GM19043 (cell line): ENCODE results near the gene RAB5B.
A peak's percentile ranks its signal among the peaks of the same experiment; 100 is the strongest.
"Not testable (repeated sequence)": the region's sequence is repeated elsewhere in the genome, so short reads cannot be mapped to it uniquely, and the experiment has no call there.

Source experiments
- ATAC-seq: cut with Tn5 transposase; IDR thresholded peaks from one replicate; pipeline ENCODE4 v1.9.1; 2021; ENCODE audit warnings: low read depth; ENCODE audit not compliant: unreplicated experiment

Gene RAB5B

DNA sequence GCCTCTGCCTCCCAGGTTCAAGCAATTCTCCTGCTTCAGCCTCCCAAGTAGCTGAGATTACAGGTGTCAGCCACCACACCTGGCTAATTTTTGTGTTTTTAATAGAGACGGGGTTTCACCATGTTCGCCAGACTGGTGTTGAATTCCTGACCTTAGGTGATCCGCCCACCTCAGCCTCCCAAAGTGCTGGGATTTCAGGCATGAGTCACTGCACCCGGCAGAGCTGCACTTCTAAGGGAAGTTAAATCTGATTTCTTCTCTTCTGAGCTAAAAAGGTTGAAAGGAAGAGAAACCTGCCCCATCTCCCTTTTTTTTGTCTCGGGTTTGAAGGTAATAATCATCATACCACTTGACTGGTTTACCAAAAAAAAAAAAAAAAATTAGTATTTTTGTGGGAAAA is 8.0 kb downstream of the RAB5B start:
- ATAC-seq = not testable (repeated sequence)

DNA sequence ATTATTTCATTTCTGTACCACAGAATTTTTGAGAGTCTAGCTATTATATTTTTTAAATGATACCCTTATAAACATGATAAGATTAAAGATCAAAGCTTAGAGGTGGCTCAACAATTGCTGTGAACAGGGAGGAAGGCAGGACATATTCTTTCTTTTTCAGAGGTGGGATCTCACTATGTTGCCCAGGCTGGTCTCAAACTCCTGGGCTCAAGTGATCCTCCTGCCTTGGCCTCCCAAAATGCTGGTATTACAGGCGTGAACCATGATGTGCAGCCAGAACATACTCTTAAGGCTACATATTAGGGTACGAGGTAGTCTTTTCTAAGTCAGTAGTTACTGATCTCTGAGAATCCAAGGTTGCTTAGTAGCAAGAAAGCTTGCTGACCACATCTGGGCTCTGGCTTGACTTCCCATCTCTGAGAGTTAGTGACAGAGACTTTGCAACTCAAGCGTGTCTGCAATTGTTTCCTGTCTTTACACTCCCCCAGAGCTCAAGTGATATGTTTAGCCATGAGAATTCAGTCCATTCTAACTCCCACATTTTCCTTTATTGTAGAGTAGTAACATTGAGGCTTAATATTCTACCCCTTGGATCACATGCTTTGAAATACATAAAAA is 8.6 kb downstream of the RAB5B start:
- ATAC-seq = peak; percentile 89

- ATAC-seq = no peak
Observed at GRCh38 chr12:55983232-55983842, 9.5 kb downstream of the RAB5B start.

DNA sequence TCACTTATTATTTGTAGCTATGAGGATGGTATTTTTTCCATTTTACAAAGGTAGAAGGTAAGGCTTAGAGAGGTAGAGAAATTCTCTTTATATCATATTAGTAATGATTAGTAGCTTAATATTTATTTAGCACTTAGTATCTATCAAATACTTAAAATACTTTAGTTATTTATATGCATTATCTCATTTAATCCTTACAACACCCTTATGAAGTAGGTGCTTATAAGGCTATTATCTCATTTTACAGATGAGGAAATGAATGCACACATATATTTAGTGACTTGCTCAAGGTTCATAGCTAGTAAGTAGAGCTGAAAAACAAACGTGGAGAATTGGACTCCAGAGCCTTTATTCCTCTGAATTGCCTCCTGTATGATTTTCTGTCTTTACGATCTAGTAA is 11.0 kb downstream of the RAB5B start:
- ATAC-seq = no peak

- no peak for ATAC-seq
Observed at GRCh38 chr12:55985341-55985740, 11.5 kb downstream of the RAB5B start.

- not testable (repeated sequence) for ATAC-seq
Observed at GRCh38 chr12:55985976-55986375, 12.1 kb downstream of the RAB5B start.

- no peak for ATAC-seq
Observed at GRCh38 chr12:55991110-55991509, 17.2 kb downstream of the RAB5B start.

- ATAC-seq = no peak
Observed at GRCh38 chr12:55993230-55993853, 19.5 kb downstream of the RAB5B start.

DNA sequence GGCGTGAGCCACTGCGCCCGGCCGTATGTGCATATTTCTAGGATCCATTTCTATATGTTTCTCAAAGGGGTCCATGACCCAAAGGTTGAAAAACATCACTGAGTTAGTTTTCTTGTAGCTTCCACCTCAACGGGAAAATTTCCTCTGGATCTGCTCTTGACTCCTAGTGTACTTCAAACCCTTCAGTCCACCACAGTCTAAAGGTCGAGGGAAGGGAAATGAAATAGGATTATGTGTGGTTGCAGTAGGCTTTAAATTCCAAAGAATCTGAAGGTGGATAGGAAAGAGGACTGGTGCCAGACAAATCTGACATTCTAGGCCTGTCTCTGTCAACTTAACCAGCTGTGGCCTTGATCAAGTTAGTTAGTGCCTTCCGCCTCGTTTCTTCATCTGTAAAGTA is 21.5 kb downstream of the RAB5B start:
- no peak for ATAC-seq

DNA sequence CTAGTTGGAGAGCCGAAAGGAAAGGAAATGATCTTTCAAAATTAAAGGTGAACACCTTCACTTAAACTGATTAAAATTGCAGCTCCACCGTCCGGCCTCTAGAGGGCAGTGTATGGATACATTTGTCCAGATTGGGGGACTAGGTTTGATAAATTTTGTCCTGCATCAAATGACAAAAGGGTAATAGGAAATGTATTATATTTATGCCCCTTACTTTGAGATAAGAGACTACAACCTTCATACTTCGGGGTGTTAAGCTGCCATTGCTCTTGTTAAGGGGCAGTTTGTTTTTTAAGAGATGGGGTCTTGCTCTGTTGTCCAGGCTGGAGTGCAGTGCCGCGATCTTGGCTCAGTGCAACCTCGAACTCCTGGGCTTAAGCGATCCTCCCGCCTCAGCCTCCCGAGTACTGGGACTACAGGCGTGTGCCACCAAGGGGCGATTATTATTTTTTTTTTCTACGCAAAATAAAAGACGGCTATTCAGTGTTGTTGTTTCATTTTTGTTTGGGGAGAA is 22.4 kb downstream of the RAB5B start:
- ATAC-seq = no peak

GRCh38 chr12:55996715-55997534 is 23.0 kb downstream of the RAB5B start, which contains the start of gene SUOX:
SUOX (plus strand) TSS chr12:55997276; CDS start chr12:56002222, 4,946 bp downstream.
- peak; percentile 99 for ATAC-seq

DNA sequence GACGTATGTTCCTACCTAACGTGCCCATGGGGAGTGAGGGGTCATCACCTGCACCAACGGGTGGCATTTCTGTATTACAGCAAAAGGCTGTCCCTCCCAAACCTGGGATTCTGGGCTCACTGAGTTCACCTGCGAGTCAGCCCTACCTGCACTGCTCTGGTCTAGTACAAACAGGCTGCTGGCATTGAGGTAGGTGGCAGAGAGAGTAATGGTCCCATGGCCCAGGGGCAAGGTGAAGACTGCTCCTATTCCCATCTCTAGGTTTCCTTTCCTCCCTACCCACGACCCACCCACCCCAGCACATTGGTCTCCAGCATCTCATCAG is 23.6 kb downstream of the RAB5B start:
- no peak for ATAC-seq

DNA sequence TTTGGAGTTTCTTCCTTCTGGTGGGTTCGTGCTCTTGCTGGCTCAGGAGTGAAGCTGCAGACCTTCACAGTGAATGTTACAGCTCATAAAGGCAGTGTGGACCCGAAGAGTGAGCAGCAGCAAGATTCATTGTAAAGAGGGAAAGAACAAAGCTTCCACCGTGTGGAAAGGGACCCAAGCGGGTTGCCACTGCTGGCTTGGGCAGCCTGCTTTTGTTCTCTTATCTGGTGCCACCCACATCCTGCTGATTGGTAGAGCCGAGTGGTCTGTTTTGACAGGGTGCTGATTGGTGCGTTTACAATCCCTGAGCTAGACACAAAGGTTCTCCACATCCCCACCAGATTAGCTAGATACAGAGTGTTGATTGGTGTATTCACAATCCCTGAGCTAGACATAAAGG is 25.6 kb downstream of the RAB5B start:
- ATAC-seq = not testable (repeated sequence)

DNA sequence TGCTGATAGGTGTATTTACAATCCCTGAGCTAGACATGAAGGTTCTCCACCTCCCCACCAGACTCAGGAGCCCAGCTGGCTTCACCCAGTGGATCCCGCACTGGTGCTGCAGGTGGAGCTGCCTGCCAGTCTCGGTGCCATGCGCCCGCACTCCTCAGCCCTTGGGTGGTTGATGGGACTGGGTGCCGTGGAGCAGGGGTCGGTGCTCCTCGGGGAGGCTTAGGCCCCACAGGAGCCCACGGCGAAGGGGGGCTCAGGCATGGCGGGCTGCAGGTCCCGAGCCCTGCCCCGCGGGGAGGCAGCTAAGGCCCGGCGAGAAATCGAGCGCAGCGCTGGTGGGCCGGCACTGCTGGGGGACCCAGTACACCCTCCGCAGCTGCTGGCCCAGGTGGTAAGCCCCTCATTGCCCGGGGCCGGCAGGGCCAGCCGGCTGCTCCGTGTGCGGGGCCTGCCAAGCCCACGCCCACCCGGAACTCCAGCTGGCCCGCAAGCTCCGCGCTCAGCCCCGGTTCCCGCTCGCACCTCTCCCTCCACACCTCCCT is 26.2 kb downstream of the RAB5B start:
- ATAC-seq = not testable (repeated sequence)

DNA sequence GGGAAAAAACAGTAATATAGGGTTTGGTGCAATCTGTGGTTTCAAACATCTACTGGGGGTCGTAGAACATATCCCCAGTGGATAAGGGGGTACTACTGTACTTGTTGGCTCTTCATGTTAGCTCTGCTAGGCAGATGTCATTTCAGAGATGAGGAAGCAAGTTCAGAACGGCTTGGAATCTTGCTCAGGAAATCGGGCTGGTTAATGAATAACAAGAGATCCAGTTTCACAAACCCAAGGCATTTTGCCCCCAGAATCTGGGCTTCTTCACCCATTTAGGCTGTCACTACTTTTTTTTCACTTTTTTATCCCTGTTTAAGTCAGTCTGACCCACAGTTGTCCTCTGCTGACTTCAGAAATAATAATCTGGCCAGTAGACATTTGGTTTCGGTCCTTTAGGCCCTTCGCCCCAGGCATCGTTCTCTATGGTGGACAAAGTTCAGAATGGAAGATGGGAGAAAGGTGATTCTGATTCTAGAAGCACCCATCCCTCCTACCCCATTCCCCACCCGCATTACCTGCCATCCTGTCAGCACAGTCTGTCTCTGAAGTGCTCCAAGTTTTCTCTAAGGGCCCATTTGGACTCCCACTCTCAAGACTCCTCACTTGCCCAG is 27.7 kb downstream of the RAB5B start:
- no peak for ATAC-seq

DNA sequence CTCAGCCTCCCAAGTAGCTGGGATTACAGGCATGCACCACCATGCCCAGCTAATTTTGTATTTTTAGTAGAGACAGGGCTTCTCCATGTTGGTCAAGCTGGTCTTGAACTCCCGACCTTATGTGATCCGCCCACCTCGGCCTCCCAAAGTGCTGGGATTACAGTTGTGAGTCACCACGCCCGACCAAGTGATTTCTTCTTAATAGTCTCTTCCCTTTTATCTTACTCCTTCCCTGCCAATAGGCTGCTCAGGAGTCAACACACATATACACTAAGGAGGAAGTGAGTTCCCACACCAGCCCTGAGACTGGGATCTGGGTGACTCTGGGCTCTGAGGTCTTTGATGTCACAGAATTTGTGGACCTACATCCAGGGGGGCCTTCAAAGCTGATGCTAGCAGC is 29.5 kb downstream of the RAB5B start:
- not testable (repeated sequence) for ATAC-seq

DNA sequence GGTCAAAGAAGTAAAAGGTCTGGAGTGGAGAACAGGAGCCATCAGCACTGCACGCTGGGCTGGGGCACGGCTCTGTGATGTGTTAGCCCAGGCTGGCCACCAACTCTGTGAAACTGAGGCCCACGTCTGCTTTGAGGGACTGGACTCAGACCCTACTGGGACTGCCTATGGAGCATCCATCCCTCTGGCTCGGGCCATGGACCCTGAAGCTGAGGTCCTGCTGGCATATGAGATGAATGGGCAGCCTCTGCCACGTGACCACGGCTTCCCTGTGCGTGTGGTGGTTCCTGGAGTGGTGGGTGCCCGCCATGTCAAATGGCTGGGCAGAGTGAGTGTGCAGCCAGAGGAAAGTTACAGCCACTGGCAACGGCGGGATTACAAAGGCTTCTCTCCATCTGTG is 30.3 kb downstream of the RAB5B start:
- no peak for ATAC-seq

GRCh38 chr12:56007564-56008559 is 34.0 kb downstream of the RAB5B start:
- ATAC-seq = peak; percentile 45

DNA sequence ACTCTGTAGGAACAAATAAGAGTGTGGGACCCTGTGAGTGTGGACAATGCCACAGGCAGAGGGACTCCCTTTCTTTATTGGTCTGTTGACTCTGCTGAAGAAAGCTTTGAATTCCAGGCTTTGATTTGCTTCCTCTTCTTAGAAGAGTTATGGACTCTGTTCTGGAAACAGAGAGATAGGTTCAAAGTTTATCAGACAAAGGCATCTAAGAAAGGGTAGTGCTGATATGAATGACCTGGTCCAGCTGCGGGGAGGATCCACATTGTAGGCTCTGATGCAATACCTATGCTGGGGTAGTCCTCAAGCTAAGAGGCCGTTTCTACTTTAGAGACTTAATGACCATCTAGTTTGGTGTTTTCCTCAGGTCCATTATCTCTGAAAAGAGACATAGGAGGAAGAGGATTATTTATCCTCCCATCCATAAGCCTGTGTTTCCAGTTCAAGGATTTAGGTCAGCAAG is 36.3 kb downstream of the RAB5B start:
- ATAC-seq = no peak
